ENCODE results near the gene KHK.

Gene KHK

GRCh38 chr2:27050996-27051901 lies 35.3 kb upstream of the KHK start, which contains the start of gene AGBL5 (continued):
- no peak for TF ChIP-seq ZNF830 (tag by site-specific recombination; IDR thresholded peaks at IDR 0.05; ENCODE audit: low read depth)
- TF ChIP-seq ZNF560 (tag by site-specific recombination; IDR thresholded peaks at IDR 0.05; ENCODE audit: borderline replicate concordance) = no peak
- TF ChIP-seq ZNF362 (tag by site-specific recombination; IDR thresholded peaks at IDR 0.05) = no peak
- TF ChIP-seq PRDM2 (tag by site-specific recombination; IDR thresholded peaks at IDR 0.05; ENCODE audit: borderline replicate concordance) = no peak
- peak; percentile 44; the same call in 1 of the 2 replicates for TF ChIP-seq FEZF1 (tag by site-specific recombination; IDR thresholded peaks at IDR 0.05)
- TF ChIP-seq ZNF548 (tag by site-specific recombination; IDR thresholded peaks at IDR 0.05) = no peak
- TF ChIP-seq ZNF148 (tag by site-specific recombination; IDR thresholded peaks at IDR 0.05; ENCODE audit: borderline replicate concordance) = 0 out of 2 replicates have a peak, but pooled peaks have one; percentile 49
- TF ChIP-seq ZNF777 (tag by site-specific recombination; IDR thresholded peaks at IDR 0.05; ENCODE audit: borderline replicate concordance) = no peak
- TF ChIP-seq RBAK (tag by site-specific recombination; IDR thresholded peaks at IDR 0.05) = no peak
- TF ChIP-seq ZNF645 (tag by site-specific recombination; IDR thresholded peaks at IDR 0.05) = no peak
- no peak for TF ChIP-seq ZNF157 (tag by site-specific recombination; IDR thresholded peaks at IDR 0.05)
- peak; percentile 91 for TF ChIP-seq ZNF610 (tag by site-specific recombination; IDR thresholded peaks at IDR 0.05; ENCODE audit: borderline replicate concordance)
- TF ChIP-seq ZNF174 (tag by site-specific recombination; IDR thresholded peaks at IDR 0.05) = no peak
- no peak for TF ChIP-seq ZNF155 (tag by site-specific recombination; IDR thresholded peaks at IDR 0.05)
- TF ChIP-seq ZNF18 (tag by site-specific recombination; IDR thresholded peaks at IDR 0.05) = no peak; the same call in 1 of the 2 replicates
- peak; percentile 88 for TF ChIP-seq ZFP37 (tag by site-specific recombination; IDR thresholded peaks at IDR 0.05)
- peak; percentile 71 for TF ChIP-seq ZNF629 (tag by site-specific recombination; IDR thresholded peaks at IDR 0.05)
- TF ChIP-seq ZBTB26 (tag by site-specific recombination; optimal IDR thresholded peaks at IDR 0.05) = peak; percentile 35
- TF ChIP-seq SP2 (tag by site-specific recombination; IDR thresholded peaks at IDR 0.05) = peak; percentile 84
- no peak for TF ChIP-seq ZNF792 (tag by site-specific recombination; IDR thresholded peaks at IDR 0.05)
- no peak for TF ChIP-seq ZNF473 (tag by site-specific recombination; IDR thresholded peaks at IDR 0.05)
- TF ChIP-seq ZBTB48 (tag by site-specific recombination; IDR thresholded peaks at IDR 0.05) = peak; percentile 84
- no peak for TF ChIP-seq HOXC10 (CRISPR knock-in tag; IDR thresholded peaks at IDR 0.05)
- peak; percentile 66; the same call in 1 of the 2 replicates for TF ChIP-seq ZNF10 (tag by site-specific recombination; IDR thresholded peaks at IDR 0.05)
